HL-60 (cell line): ENCODE results near the gene DRAM2.

Experiments
- DNase-seq, 2 experiments: peaks; one replicate each; pipeline ENCODE4 v3.0.0-alpha.2; 2010 to 2020; ENCODE audit warnings: low read depth in 1 of 2, low spot score in 1 of 2
- H3K27ac ChIP-seq: fragments of 250-450 bp; sonication (Bioruptor Pico); replicated peaks from 2 replicates; pipeline ENCODE4 v1.5.1; 2020; ENCODE audit warnings: mild to moderate bottlenecking, moderate library complexity
- H3K27me3 ChIP-seq: fragments of 250-450 bp; sonication (Bioruptor Pico); 2 replicates; pipeline ENCODE4 v1.5.1; 2021; ENCODE audit warnings: mild to moderate bottlenecking, moderate library complexity; ENCODE audit not compliant: insufficient read depth, poor library complexity, severe bottlenecking
- H3K4me3 ChIP-seq: replicated peaks from 2 replicates; pipeline ENCODE4 v1.5.1; 2011; ENCODE audit warnings: mild to moderate bottlenecking, control low read depth, low read length; ENCODE audit not compliant: insufficient read depth
- GABPA ChIP-seq: IDR thresholded peaks from 2 replicates; pipeline ENCODE4 v1.6.1; 2012; ENCODE audit warnings: low read depth
- POLR2AphosphoS5 ChIP-seq: IDR thresholded peaks from 2 replicates; pipeline ENCODE4 v1.6.1; 2012; ENCODE audit warnings: low read depth
- REST ChIP-seq: IDR thresholded peaks from 2 replicates; pipeline ENCODE4 v1.6.1; 2012; ENCODE audit warnings: low read depth; ENCODE audit not compliant: insufficient replicate concordance
- SPI1 ChIP-seq: IDR thresholded peaks from 2 replicates; pipeline ENCODE4 v1.6.1; 2012; ENCODE audit warnings: low read depth, mild to moderate bottlenecking, borderline replicate concordance
- long read RNA-seq: library from polyadenylated mRNA; unstranded; transcript quantifications from one replicate; pipeline ENCODE4 v2.0.0, GENCODE V29; 2020
- TF ChIP-seq, protein P1 (sequence below): IDR thresholded peaks from one replicate; pipeline ENCODE4 v1.5.1; 2011; ENCODE audit warnings: low read length, control low read depth, inconsistent platforms; ENCODE audit not compliant: insufficient read depth

The DRAM2 gene
- long read RNA-seq, transcript DRAM2-208 (9 exons, 1,872 nt) = major isoform, 297 of 560 reads
- long read RNA-seq, partial matches to known transcripts = 10 of 560 reads
- long read RNA-seq, other reads (novel, unspliced or antisense) = 253 of 560 reads

GRCh38 chr1:111139956-111140679 lies at the start of gene DRAM2, which contains the start of gene CEPT1:
DRAM2 (minus strand) TSS chr1:111140093; CDS start chr1:111131554, 8,539 bp downstream.
CEPT1 (plus strand) TSS chr1:111140223; CDS start chr1:111147715, 7,492 bp downstream.
- no peaks in the 10 kb centered on the region for H3K27me3 ChIP-seq
- TF ChIP-seq REST (no peak), GABPA (no peak), POLR2AphosphoS5 (peak; percentile 79), SPI1 (no peak)
- TF ChIP-seq, protein P1, sequence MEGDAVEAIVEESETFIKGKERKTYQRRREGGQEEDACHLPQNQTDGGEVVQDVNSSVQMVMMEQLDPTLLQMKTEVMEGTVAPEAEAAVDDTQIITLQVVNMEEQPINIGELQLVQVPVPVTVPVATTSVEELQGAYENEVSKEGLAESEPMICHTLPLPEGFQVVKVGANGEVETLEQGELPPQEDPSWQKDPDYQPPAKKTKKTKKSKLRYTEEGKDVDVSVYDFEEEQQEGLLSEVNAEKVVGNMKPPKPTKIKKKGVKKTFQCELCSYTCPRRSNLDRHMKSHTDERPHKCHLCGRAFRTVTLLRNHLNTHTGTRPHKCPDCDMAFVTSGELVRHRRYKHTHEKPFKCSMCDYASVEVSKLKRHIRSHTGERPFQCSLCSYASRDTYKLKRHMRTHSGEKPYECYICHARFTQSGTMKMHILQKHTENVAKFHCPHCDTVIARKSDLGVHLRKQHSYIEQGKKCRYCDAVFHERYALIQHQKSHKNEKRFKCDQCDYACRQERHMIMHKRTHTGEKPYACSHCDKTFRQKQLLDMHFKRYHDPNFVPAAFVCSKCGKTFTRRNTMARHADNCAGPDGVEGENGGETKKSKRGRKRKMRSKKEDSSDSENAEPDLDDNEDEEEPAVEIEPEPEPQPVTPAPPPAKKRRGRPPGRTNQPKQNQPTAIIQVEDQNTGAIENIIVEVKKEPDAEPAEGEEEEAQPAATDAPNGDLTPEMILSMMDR = no peak
- H3K27ac ChIP-seq = peak within 1 kb of the TSS; percentile 82
- H3K4me3 ChIP-seq = peak within 1 kb of the TSS; percentile 91
- peak; percentile 96 to 97 for DNase-seq

DNA sequence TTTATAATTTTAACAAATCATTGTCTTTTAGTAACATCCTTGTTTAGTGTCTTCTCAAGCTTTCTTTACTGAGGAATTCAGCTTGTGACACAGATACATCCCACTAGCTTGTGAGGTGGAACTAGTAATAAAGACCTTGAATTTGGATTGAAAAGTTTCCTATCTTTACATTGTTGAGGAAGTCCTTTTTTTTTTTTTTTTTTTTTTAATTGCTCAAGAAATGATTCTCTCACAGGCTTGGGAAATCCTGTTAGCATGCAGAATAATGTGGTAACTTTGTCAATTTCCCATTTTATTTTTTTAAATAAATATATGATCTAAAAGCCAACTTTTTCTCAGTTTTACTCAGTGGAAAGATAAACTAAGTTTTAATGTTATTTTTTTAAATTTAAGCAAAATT lies 44.8 kb upstream of the DRAM2 start:
- peak overlapping the region; percentile 36 for H3K27ac ChIP-seq
- DNase-seq = no peak
- TF ChIP-seq REST (no peak), SPI1 (peak; percentile 52; the same call in 1 of the 2 replicates), GABPA (no peak)
- TF ChIP-seq, protein P1 = no peak
- no peaks in the 10 kb centered on the region for H3K27me3 ChIP-seq
- no peak overlapping the region for H3K4me3 ChIP-seq

DNA sequence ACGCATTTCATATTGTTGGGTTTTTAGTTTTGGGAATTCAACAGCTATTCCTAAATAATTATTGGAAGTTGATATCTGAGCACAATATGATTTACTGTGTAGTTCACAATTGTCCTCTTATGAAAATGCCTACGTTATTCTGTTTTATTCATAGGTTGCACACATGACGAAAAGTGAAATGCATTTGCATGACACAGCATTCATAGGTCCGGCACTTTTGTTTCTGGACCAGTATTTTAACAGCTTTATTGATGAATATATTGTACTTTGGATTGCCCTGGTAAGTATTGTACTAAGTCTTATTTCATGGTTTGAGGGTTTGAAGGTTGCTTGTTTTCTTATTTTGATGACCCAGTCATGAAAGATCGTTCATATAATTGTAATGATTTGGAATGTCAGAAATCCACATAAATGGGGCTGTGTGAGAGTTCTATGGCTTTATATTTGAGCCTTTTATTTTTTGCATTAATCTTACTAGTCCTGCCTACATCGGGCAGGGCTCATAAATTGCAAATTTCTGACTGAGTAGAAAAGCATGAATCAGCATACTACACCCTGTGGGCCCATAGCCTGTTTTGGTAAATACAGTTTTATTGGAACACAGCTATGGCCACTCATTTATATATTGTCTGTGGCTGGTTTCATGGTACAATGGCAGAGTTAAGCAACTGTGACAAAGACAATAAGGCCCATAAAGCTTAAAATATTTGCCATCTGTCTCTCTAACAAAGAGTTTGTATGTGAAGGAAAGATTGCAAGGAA lies 43.6 kb upstream of the DRAM2 start:
- H3K27me3 ChIP-seq = no peaks in the 10 kb centered on the region
- no peak for DNase-seq

More for the DNA sequence above, 43.6 kb upstream of the DRAM2 start:
- peak overlapping the region; percentile 36 for H3K27ac ChIP-seq
- no peak for TF ChIP-seq REST
- TF ChIP-seq POLR2AphosphoS5 = no peak
- TF ChIP-seq, protein P1 = no peak
- TF ChIP-seq GABPA = no peak
- no peak for TF ChIP-seq SPI1
- H3K4me3 ChIP-seq = no peak overlapping the region
